Smooth muscle cell (in vitro differentiated cells): Measurements from ENCODE around the gene C1QB. TPM values are rescaled to one million over a fixed set of nuclear protein-coding genes. Genes with fewer than 3 reads are reported as not detected.

Source experiments
- DNase-seq: peaks from one replicate; lab custom pipeline; 2025; ENCODE audit not compliant: unreplicated experiment; lab: John Stamatoyannopoulos, UW
- H2AFZ ChIP-seq: fragments of 200-600 bp; sonication (generic); 2 replicates; pipeline ENCODE4 v1.6.0; 2016; ENCODE audit warnings: antibody characterized with exemption, low read depth, mild to moderate bottlenecking
- H3F3A ChIP-seq: fragments of 200-600 bp; sonication (generic); 2 replicates; pipeline ENCODE4 v1.6.0; 2017; ENCODE audit warnings: antibody characterized with exemption, low read depth
- H3K27ac ChIP-seq: fragments of 200-600 bp; sonication (generic); 2 replicates; pipeline ENCODE4 v1.5.1; 2016; ENCODE audit warnings: low read depth, mild to moderate bottlenecking
- H3K27me3 ChIP-seq: fragments of 200-600 bp; sonication (generic); 2 replicates; pipeline ENCODE4 v1.6.1; 2016; ENCODE audit warnings: low read depth, mild to moderate bottlenecking
- H3K36me3 ChIP-seq: fragments of 200-600 bp; sonication (generic); 2 replicates; pipeline ENCODE4 v1.5.1; 2016; ENCODE audit warnings: low read depth
- H3K4me1 ChIP-seq: fragments of 200-600 bp; sonication (generic); 2 replicates; pipeline ENCODE4 v1.5.1; 2016; ENCODE audit warnings: low read depth
- H3K4me2 ChIP-seq: fragments of 200-600 bp; sonication (generic); 2 replicates; pipeline ENCODE4 v1.6.0; 2016; ENCODE audit warnings: mild to moderate bottlenecking
- H3K4me3 ChIP-seq: fragments of 200-600 bp; sonication (generic); 2 replicates; pipeline ENCODE4 v1.5.1; 2016; ENCODE audit warnings: mild to moderate bottlenecking
- H3K79me2 ChIP-seq: fragments of 200-600 bp; sonication (generic); 2 replicates; pipeline ENCODE4 v1.6.0; 2016; ENCODE audit warnings: low read depth, mild to moderate bottlenecking
- H3K9ac ChIP-seq: fragments of 200-600 bp; sonication (generic); 2 replicates; pipeline ENCODE4 v1.6.0; 2016; ENCODE audit warnings: low read depth
- H3K9me3 ChIP-seq: fragments of 200-600 bp; sonication (generic); replicated peaks from 2 replicates; pipeline ENCODE4 v1.5.1; 2016; ENCODE audit warnings: low read depth
- H4K20me1 ChIP-seq: fragments of 200-600 bp; sonication (generic); 2 replicates; pipeline ENCODE4 v1.6.0; 2016; ENCODE audit warnings: low read depth
- WGBS: methylation state at CpG from one replicate; pipeline ENCODE4 v1.1.7; 2016; ENCODE audit warnings: low lambda C conversion rate; 5-methylcytosine and 5-hydroxymethylcytosine counted together
- polyA plus RNA-seq: library from polyadenylated mRNA; unstranded; fragments of >200 nt; fragmentation: Nextera tagmentation; extraction: Ambion mirVana; gene quantifications from 2 replicates; pipeline ENCODE4 v1.2.1, GENCODE V29; 2016
- total RNA-seq: library from RNA; depleted of rRNA; stranded (reverse); fragments of >200 nt; gene quantifications from 2 replicates; pipeline ENCODE4 v1.2.3, GENCODE V29; 2014
- TF ChIP-seq, protein P1 (sequence below): fragments of 200-600 bp; sonication (generic); IDR thresholded peaks from 2 replicates; pipeline ENCODE4 v1.5.1; 2017; ENCODE audit warnings: borderline replicate concordance, mild to moderate bottlenecking, antibody characterized with exemption; ENCODE audit not compliant: insufficient read depth, poor library complexity, severe bottlenecking

C1QB gene
- total and polyA plus RNA-seq, 2 experiments from 2014 or later = not detected

DNA sequence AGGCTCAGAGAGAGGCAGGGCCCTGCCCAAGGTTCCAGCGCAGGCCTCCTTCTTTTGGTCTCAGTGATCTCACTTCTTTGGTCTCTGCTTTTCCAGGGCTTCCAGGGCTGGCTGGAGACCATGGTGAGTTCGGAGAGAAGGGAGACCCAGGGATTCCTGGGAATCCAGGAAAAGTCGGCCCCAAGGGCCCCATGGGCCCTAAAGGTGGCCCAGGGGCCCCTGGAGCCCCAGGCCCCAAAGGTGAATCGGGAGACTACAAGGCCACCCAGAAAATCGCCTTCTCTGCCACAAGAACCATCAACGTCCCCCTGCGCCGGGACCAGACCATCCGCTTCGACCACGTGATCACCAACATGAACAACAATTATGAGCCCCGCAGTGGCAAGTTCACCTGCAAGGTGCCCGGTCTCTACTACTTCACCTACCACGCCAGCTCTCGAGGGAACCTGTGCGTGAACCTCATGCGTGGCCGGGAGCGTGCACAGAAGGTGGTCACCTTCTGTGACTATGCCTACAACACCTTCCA, 7.7 kb downstream of the C1QB start:
- H3K4me3 ChIP-seq = no peak overlapping the region
- WGBS = 93% methylated on average over 19 of the region's 19 CpGs
- H3K9me3 ChIP-seq = no peaks in the 10 kb centered on the region
- H3K27me3 ChIP-seq = peaks cover 47% of the 10 kb centered on the region
- TF ChIP-seq, protein P1, sequence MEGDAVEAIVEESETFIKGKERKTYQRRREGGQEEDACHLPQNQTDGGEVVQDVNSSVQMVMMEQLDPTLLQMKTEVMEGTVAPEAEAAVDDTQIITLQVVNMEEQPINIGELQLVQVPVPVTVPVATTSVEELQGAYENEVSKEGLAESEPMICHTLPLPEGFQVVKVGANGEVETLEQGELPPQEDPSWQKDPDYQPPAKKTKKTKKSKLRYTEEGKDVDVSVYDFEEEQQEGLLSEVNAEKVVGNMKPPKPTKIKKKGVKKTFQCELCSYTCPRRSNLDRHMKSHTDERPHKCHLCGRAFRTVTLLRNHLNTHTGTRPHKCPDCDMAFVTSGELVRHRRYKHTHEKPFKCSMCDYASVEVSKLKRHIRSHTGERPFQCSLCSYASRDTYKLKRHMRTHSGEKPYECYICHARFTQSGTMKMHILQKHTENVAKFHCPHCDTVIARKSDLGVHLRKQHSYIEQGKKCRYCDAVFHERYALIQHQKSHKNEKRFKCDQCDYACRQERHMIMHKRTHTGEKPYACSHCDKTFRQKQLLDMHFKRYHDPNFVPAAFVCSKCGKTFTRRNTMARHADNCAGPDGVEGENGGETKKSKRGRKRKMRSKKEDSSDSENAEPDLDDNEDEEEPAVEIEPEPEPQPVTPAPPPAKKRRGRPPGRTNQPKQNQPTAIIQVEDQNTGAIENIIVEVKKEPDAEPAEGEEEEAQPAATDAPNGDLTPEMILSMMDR = no peak
- H4K20me1 ChIP-seq = no peaks in the 10 kb centered on the region
- no peak overlapping the region for H2AFZ ChIP-seq
- no peak overlapping the region for H3K9ac ChIP-seq
- H3K4me2 ChIP-seq = no peak overlapping the region
- H3F3A ChIP-seq = no peaks in the 10 kb centered on the region
- no peaks in the 10 kb centered on the region for H3K79me2 ChIP-seq
- H3K36me3 ChIP-seq = no peaks in the 10 kb centered on the region
- DNase-seq = no peak
- no peak overlapping the region for H3K27ac ChIP-seq
- no peaks in the 10 kb centered on the region for H3K4me1 ChIP-seq

DNA sequence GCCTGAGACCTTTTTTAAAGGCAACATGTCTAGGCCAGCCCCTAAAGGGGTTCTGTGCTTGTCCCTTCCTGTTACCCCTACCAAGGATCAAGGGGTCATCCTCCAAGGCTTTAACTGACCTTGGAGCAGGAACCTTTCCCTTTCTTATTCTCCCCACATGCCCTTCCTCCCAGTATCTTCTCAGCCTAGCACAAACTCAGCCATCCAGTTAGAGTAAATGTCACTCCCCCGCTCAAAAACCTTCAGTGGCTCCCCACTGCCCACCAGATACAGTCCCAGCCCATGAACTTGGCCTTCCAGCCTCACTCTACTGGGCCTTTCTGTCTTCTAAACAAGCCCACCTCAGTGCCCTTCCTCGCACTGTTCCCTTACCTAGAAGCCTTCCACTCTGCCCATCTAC, 8.8 kb downstream of the C1QB start:
- 100% methylated on average over 2 of the region's 2 CpGs for WGBS
- H4K20me1 ChIP-seq = no peaks in the 10 kb centered on the region
- no peak overlapping the region for H3K4me3 ChIP-seq
- no peak overlapping the region for H3K27ac ChIP-seq
- no peaks in the 10 kb centered on the region for H3K4me1 ChIP-seq
- H3K9me3 ChIP-seq = no peaks in the 10 kb centered on the region
- TF ChIP-seq, protein P1 = no peak
- no peaks in the 10 kb centered on the region for H3K36me3 ChIP-seq
- no peaks in the 10 kb centered on the region for H3K79me2 ChIP-seq
- DNase-seq = no peak
- no peak overlapping the region for H3K9ac ChIP-seq
- H3F3A ChIP-seq = no peaks in the 10 kb centered on the region
- no peak overlapping the region for H3K4me2 ChIP-seq
- peaks cover 40% of the 10 kb centered on the region for H3K27me3 ChIP-seq
- H2AFZ ChIP-seq = no peak overlapping the region

DNA sequence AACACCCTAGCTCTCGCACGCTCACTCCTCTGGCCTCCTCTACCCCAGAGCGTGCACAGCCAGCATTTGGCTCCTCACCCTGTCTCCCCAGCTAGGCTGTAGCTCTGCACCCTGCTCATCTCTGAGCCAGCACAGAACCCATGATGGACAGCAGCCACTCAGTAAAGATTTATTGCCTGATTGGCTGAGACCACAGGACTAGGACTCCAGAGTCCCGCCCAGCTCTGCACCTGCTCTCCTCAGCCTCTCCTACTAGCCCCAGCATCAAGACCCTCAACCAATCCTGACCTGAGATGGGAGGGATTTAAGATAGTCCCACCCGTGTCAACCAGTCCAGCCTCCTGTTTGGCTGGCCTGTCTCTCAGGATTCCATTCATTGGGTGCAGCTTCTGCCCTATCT, 9.3 kb downstream of the C1QB start:
- no peaks in the 10 kb centered on the region for H3K4me1 ChIP-seq
- no peak for DNase-seq
- no peaks in the 10 kb centered on the region for H3K9me3 ChIP-seq
- 83% methylated on average over 5 of the region's 5 CpGs for WGBS
- no peaks in the 10 kb centered on the region for H3F3A ChIP-seq
- no peaks in the 10 kb centered on the region for H4K20me1 ChIP-seq
- no peak overlapping the region for H3K9ac ChIP-seq
- H3K4me3 ChIP-seq = no peak overlapping the region
- peaks cover 40% of the 10 kb centered on the region for H3K27me3 ChIP-seq
- H3K4me2 ChIP-seq = no peak overlapping the region
- no peak overlapping the region for H2AFZ ChIP-seq
- H3K79me2 ChIP-seq = no peaks in the 10 kb centered on the region
- H3K27ac ChIP-seq = no peak overlapping the region
- H3K36me3 ChIP-seq = no peaks in the 10 kb centered on the region
- TF ChIP-seq, protein P1 = no peak

DNA sequence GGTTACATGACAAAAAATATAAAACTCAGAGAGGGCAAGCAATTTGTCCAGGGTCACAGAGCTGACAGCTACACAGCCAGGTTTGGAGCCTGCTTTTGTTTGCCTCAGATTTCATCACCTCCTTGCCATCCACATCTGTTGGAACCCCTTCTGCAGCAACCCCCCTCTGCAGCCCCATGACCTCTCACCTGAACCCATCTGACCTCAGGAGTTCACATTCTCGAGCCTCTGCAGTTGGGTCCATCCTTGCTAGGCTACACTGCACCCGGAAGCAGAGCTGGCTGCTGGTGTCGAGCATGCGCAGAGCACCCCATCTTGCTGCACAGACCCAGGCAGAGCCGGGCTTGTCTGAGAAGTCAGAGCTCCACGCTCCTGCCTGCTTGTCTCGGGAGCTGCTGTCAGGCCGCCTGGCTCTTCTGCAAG, 10.0 kb downstream of the C1QB start:
- H3K4me2 ChIP-seq = no peak overlapping the region
- H3K27me3 ChIP-seq = peaks cover 40% of the 10 kb centered on the region
- no peak overlapping the region for H2AFZ ChIP-seq
- no peak overlapping the region for H3K27ac ChIP-seq
- no peaks in the 10 kb centered on the region for H4K20me1 ChIP-seq
- no peaks in the 10 kb centered on the region for H3K9me3 ChIP-seq
- H3K4me3 ChIP-seq = no peak overlapping the region
- TF ChIP-seq, protein P1 = no peak
- H3K4me1 ChIP-seq = no peaks in the 10 kb centered on the region
- H3K79me2 ChIP-seq = no peaks in the 10 kb centered on the region
- 87% methylated on average over 8 of the region's 8 CpGs for WGBS
- H3K36me3 ChIP-seq = no peaks in the 10 kb centered on the region
- DNase-seq = no peak
- no peak overlapping the region for H3K9ac ChIP-seq
- no peaks in the 10 kb centered on the region for H3F3A ChIP-seq
